Choroid plexus epithelial cell (primary cell): ENCODE measurements around the gene NFX1.

Experiments
- DNase-seq: peaks from one replicate; pipeline ENCODE4 v3.0.0-alpha.2; 2010; ENCODE audit warnings: low read depth
- H3K4me3 ChIP-seq: 2 replicates; pipeline ENCODE4 v1.5.1; 2011; ENCODE audit warnings: low read depth, mild to moderate bottlenecking, control low read depth, low read length, moderate library complexity
- CTCF ChIP-seq: conservative IDR thresholded peaks from 2 replicates; pipeline ENCODE4 v1.5.1; 2011; ENCODE audit warnings: low read depth, mild to moderate bottlenecking, control low read depth, inconsistent platforms, low read length, moderate library complexity

NFX1 gene

GRCh38 chr9:33415501-33416038, 125.3 kb downstream of the NFX1 start:
- TF ChIP-seq CTCF = peak; percentile 84
- peak; percentile 54 for DNase-seq
- no peak overlapping the region for H3K4me3 ChIP-seq

GRCh38 chr9:33416996-33417395, 126.7 kb downstream of the NFX1 start:
- TF ChIP-seq CTCF = no peak
- no peak overlapping the region for H3K4me3 ChIP-seq
- DNase-seq = no peak

- no peak for DNase-seq
- TF ChIP-seq CTCF = no peak
- H3K4me3 ChIP-seq = no peak overlapping the region
These were observed 127.8 kb downstream of the NFX1 start for GRCh38 chr9:33418090-33418489.

GRCh38 chr9:33419708-33420303, 129.5 kb downstream of the NFX1 start:
- TF ChIP-seq CTCF = no peak
- no peak overlapping the region for H3K4me3 ChIP-seq
- DNase-seq = no peak
